Measurements from ENCODE around the gene BRICD5. TPM values are rescaled to one million over a fixed set of nuclear protein-coding genes. Genes with fewer than 3 reads are reported as not detected.

BRICD5 gene
- total RNA-seq, 1 donor from 2014 or later = 2.0 TPM

- no peaks in the 10 kb centered on the region for H3K36me3 ChIP-seq (ENCODE audit: control insufficient read depth, insufficient read depth, low read length)
- no peak overlapping the region for H3K4me3 ChIP-seq (ENCODE audit: low read depth, low read length)
- DNase-seq (ENCODE audit: low read depth) = no peak
- H3K27me3 ChIP-seq (ENCODE audit: control insufficient read depth, insufficient read depth, low read length) = peaks cover 43% of the 10 kb centered on the region
- no peak for TF ChIP-seq CTCF (IDR thresholded peaks at IDR 0.05; ENCODE audit: insufficient read depth, low read length, poor library complexity, severe bottlenecking)
These were observed 11.0 kb downstream of the BRICD5 start for GRCh38 chr16:2199621-2200139.

- Histone ChIP-seq H3K27me3 (ENCODE audit: control insufficient read depth, insufficient read depth, low read length) (peaks cover 49% of the 10 kb centered on the region), H3K4me3 (ENCODE audit: low read depth, low read length) (no peak overlapping the region), H3K36me3 (ENCODE audit: control insufficient read depth, insufficient read depth, low read length) (no peaks in the 10 kb centered on the region)
- no peak for DNase-seq (ENCODE audit: low read depth)
- TF ChIP-seq CTCF (IDR thresholded peaks at IDR 0.05; ENCODE audit: insufficient read depth, low read length, poor library complexity, severe bottlenecking) = no peak
These were observed 11.6 kb downstream of the BRICD5 start for GRCh38 chr16:2199095-2199494.

GRCh38 chr16:2198283-2198682 lies 12.4 kb downstream of the BRICD5 start:
- no peak for TF ChIP-seq CTCF (IDR thresholded peaks at IDR 0.05; ENCODE audit: insufficient read depth, low read length, poor library complexity, severe bottlenecking)
- peaks cover 50% of the 10 kb centered on the region for H3K27me3 ChIP-seq (ENCODE audit: control insufficient read depth, insufficient read depth, low read length)
- H3K36me3 ChIP-seq (ENCODE audit: control insufficient read depth, insufficient read depth, low read length) = no peaks in the 10 kb centered on the region
- no peak overlapping the region for H3K4me3 ChIP-seq (ENCODE audit: low read depth, low read length)
- DNase-seq (ENCODE audit: low read depth) = no peak

- Histone ChIP-seq H3K36me3 (ENCODE audit: control insufficient read depth, insufficient read depth, low read length) (no peaks in the 10 kb centered on the region), H3K27me3 (ENCODE audit: control insufficient read depth, insufficient read depth, low read length) (peaks cover 50% of the 10 kb centered on the region), H3K4me3 (ENCODE audit: low read depth, low read length) (no peak overlapping the region)
- DNase-seq (ENCODE audit: low read depth) = no peak
- TF ChIP-seq CTCF (IDR thresholded peaks at IDR 0.05; ENCODE audit: insufficient read depth, low read length, poor library complexity, severe bottlenecking) = no peak
These were observed 12.9 kb downstream of the BRICD5 start for GRCh38 chr16:2197765-2198164.

GRCh38 chr16:2196981-2197511 lies 13.6 kb downstream of the BRICD5 start:
- no peak for TF ChIP-seq CTCF (IDR thresholded peaks at IDR 0.05; ENCODE audit: insufficient read depth, low read length, poor library complexity, severe bottlenecking)
- DNase-seq (ENCODE audit: low read depth) = no peak
- no peaks in the 10 kb centered on the region for H3K36me3 ChIP-seq (ENCODE audit: control insufficient read depth, insufficient read depth, low read length)
- H3K27me3 ChIP-seq (ENCODE audit: control insufficient read depth, insufficient read depth, low read length) = peaks cover 50% of the 10 kb centered on the region
- H3K4me3 ChIP-seq (ENCODE audit: low read depth, low read length) = no peak overlapping the region

All from kidney epithelial cell (primary cell).